Cerebellar cortex (tissue), 1 donor: ENCODE measurements around the gene ZBTB20.

ENCODE experiments used
- DNase-seq: peaks from one replicate; pipeline ENCODE4 v3.0.0-alpha.2; 2015; ENCODE audit warnings: low spot score

Gene ZBTB20

GRCh38 chr3:114632757-114633424 is 514.2 kb downstream of the ZBTB20 start:
- no peak for DNase-seq

GRCh38 chr3:114627770-114628169 is 519.3 kb downstream of the ZBTB20 start:
- no peak for DNase-seq

GRCh38 chr3:114626751-114627150 is 520.3 kb downstream of the ZBTB20 start:
- DNase-seq: no peak

GRCh38 chr3:114624571-114625181 is 522.4 kb downstream of the ZBTB20 start:
- peak; percentile 84 for DNase-seq

- peak; percentile 27 for DNase-seq
These were observed 523.0 kb downstream of the ZBTB20 start for GRCh38 chr3:114624047-114624445.

GRCh38 chr3:114623420-114624046 is 523.6 kb downstream of the ZBTB20 start:
- no peak for DNase-seq

GRCh38 chr3:114622001-114622400 is 525.1 kb downstream of the ZBTB20 start:
- no peak for DNase-seq

- no peak for DNase-seq
These were observed 527.3 kb downstream of the ZBTB20 start for GRCh38 chr3:114619771-114620170.

GRCh38 chr3:114615523-114616085 is 531.5 kb downstream of the ZBTB20 start:
- DNase-seq: no peak

GRCh38 chr3:114609973-114610630 is 537.0 kb downstream of the ZBTB20 start:
- DNase-seq: no peak

- DNase-seq: no peak
These were observed 538.8 kb downstream of the ZBTB20 start for GRCh38 chr3:114608293-114608692.

GRCh38 chr3:114606336-114606735 is 540.8 kb downstream of the ZBTB20 start:
- no peak for DNase-seq

GRCh38 chr3:114600571-114600970 is 546.5 kb downstream of the ZBTB20 start:
- DNase-seq: no peak

GRCh38 chr3:114597871-114598270 is 549.2 kb downstream of the ZBTB20 start:
- no peak for DNase-seq

- no peak for DNase-seq
These were observed 550.1 kb downstream of the ZBTB20 start for GRCh38 chr3:114597012-114597411.

GRCh38 chr3:114596147-114596546 is 550.9 kb downstream of the ZBTB20 start:
- DNase-seq: no peak

- no peak for DNase-seq
These were observed 551.5 kb downstream of the ZBTB20 start for GRCh38 chr3:114595522-114596028.

GRCh38 chr3:114590309-114591047 is 556.6 kb downstream of the ZBTB20 start:
- no peak for DNase-seq

- DNase-seq: no peak
These were observed 559.1 kb downstream of the ZBTB20 start for GRCh38 chr3:114587986-114588385.

- DNase-seq: no peak
These were observed 561.0 kb downstream of the ZBTB20 start for GRCh38 chr3:114586119-114586518.

- DNase-seq: no peak
These were observed 561.4 kb downstream of the ZBTB20 start for GRCh38 chr3:114585687-114586086.
